C4-2B (cell line): Measurements from ENCODE around the gene THBS1.

Experiments used
- H3K27ac ChIP-seq: fragments of 450-650 bp; 2 replicates; pipeline ENCODE4 v1.5.1; 2017
- CTCF ChIP-seq: fragments of 450-650 bp; conservative IDR thresholded peaks from 2 replicates; pipeline ENCODE4 v1.5.1; 2017; ENCODE audit warnings: mild to moderate bottlenecking
- ZFX ChIP-seq: fragments of 450-650 bp; IDR thresholded peaks from 2 replicates; pipeline ENCODE4 v1.6.1; 2017

THBS1 gene

GRCh38 chr15:39621976-39622375 lies 41.1 kb downstream of the THBS1 start:
- TF ChIP-seq CTCF (no peak), ZFX (no peak)
- H3K27ac ChIP-seq = no peak overlapping the region

GRCh38 chr15:39622660-39623516 lies 42.0 kb downstream of the THBS1 start:
- TF ChIP-seq ZFX (no peak), CTCF (no peak)
- H3K27ac ChIP-seq = peak overlapping the region; percentile 38; the same call in 1 of the 2 replicates

GRCh38 chr15:39623529-39623931 lies 42.7 kb downstream of the THBS1 start:
- TF ChIP-seq CTCF (no peak), ZFX (no peak)
- peak overlapping the region; percentile 15; the same call in 1 of the 2 replicates for H3K27ac ChIP-seq

- H3K27ac ChIP-seq = no peak overlapping the region
- TF ChIP-seq CTCF (no peak), ZFX (no peak)
Measured at GRCh38 chr15:39624806-39625205, 43.9 kb downstream of the THBS1 start.

GRCh38 chr15:39625451-39625850 lies 44.6 kb downstream of the THBS1 start:
- no peak overlapping the region for H3K27ac ChIP-seq
- TF ChIP-seq ZFX = no peak
- no peak for TF ChIP-seq CTCF

GRCh38 chr15:39625856-39626255 lies 45.0 kb downstream of the THBS1 start:
- TF ChIP-seq ZFX = no peak
- TF ChIP-seq CTCF = no peak
- H3K27ac ChIP-seq = no peak overlapping the region

GRCh38 chr15:39627451-39628143 lies 46.7 kb downstream of the THBS1 start:
- TF ChIP-seq CTCF (no peak), ZFX (no peak)
- 0 out of 2 replicates have a peak overlapping the region, but pooled peaks have one; percentile 4 for H3K27ac ChIP-seq
